ENCODE results near the gene ACCSL. TPM values are rescaled to one million over a fixed set of nuclear protein-coding genes. Genes with fewer than 3 reads are reported as not detected.

Gene ACCSL
- total RNA-seq, 1 experiment from 2014 or later, result not detected

- H3F3A ChIP-seq (ENCODE audit: low read length, unreplicated experiment), result no peaks in the 10 kb centered on the region
- no peak for DNase-seq
- no peak for ATAC-seq
- H2AFZ ChIP-seq (ENCODE audit: low read length), result no peak overlapping the region
- H3K36me3 ChIP-seq (ENCODE audit: low read depth, low read length), result no peaks in the 10 kb centered on the region
- no peak overlapping the region for H3K4me3 ChIP-seq (ENCODE audit: low read length)
- H3K9me3 ChIP-seq (ENCODE audit: low read length), result no peaks in the 10 kb centered on the region
- no peak overlapping the region for H3K4me2 ChIP-seq (ENCODE audit: low read length)
- intact Hi-C loops (cut with micrococcal nuclease), result no loop called here
- no peaks in the 10 kb centered on the region for H3K9me2 ChIP-seq (replicated peaks; ENCODE audit: low read length)
- no peaks in the 10 kb centered on the region for H3K79me2 ChIP-seq (ENCODE audit: low read length)
- H3K9ac ChIP-seq (ENCODE audit: low read length), result no peak overlapping the region
- H3K27me3 ChIP-seq (ENCODE audit: low read length), result no peaks in the 10 kb centered on the region
- ChIA-PET POLR2A (ENCODE audit: unreplicated experiment) (no interaction called here), CTCF (no interaction called here)
- TF ChIP-seq EZH2phosphoT487 (IDR thresholded peaks at IDR 0.05; ENCODE audit: borderline replicate concordance, low read length) (no peak), CTCF (conservative IDR thresholded peaks at IDR 0.05; ENCODE audit: low read depth, low read length) (no peak), EZH2 (IDR thresholded peaks at IDR 0.05; ENCODE audit: low read length, unreplicated experiment) (no peak)
- H3K27ac ChIP-seq (ENCODE audit: low read length), result no peak overlapping the region
- no peaks in the 10 kb centered on the region for H4K20me1 ChIP-seq (ENCODE audit: low read length)
- H3K4me1 ChIP-seq (ENCODE audit: insufficient read depth, low read length), result no peaks in the 10 kb centered on the region
- no TSS peak for BruUV-seq (replicated peaks)
Observed at GRCh38 chr11:44004452-44005062, 43.2 kb upstream of the ACCSL start.

GRCh38 chr11:44005063-44005701, 42.6 kb upstream of the ACCSL start:
- TF ChIP-seq CTCF (conservative IDR thresholded peaks at IDR 0.05; ENCODE audit: low read depth, low read length), result no peak
- TF ChIP-seq EZH2 (IDR thresholded peaks at IDR 0.05; ENCODE audit: low read length, unreplicated experiment), result no peak
- no peak for TF ChIP-seq EZH2phosphoT487 (IDR thresholded peaks at IDR 0.05; ENCODE audit: borderline replicate concordance, low read length)
- ChIA-PET POLR2A (ENCODE audit: unreplicated experiment) (no interaction called here), CTCF (no interaction called here)
- no peak overlapping the region for H2AFZ ChIP-seq (ENCODE audit: low read length)
- H3K4me3 ChIP-seq (ENCODE audit: low read length), result no peak overlapping the region
- H3K9ac ChIP-seq (ENCODE audit: low read length), result no peak overlapping the region
- ATAC-seq, result no peak
- no peaks in the 10 kb centered on the region for H3K79me2 ChIP-seq (ENCODE audit: low read length)
- H3K4me2 ChIP-seq (ENCODE audit: low read length), result no peak overlapping the region
- intact Hi-C loops (cut with micrococcal nuclease), result no loop called here
- no peaks in the 10 kb centered on the region for H3K27me3 ChIP-seq (ENCODE audit: low read length)
- DNase-seq, result no peak
- H3K9me3 ChIP-seq (ENCODE audit: low read length), result no peaks in the 10 kb centered on the region
- H3F3A ChIP-seq (ENCODE audit: low read length, unreplicated experiment), result no peaks in the 10 kb centered on the region
- no peak overlapping the region for H3K27ac ChIP-seq (ENCODE audit: low read length)
- no peaks in the 10 kb centered on the region for H4K20me1 ChIP-seq (ENCODE audit: low read length)
- H3K36me3 ChIP-seq (ENCODE audit: low read depth, low read length), result no peaks in the 10 kb centered on the region
- H3K4me1 ChIP-seq (ENCODE audit: insufficient read depth, low read length), result no peaks in the 10 kb centered on the region
- no TSS peak for BruUV-seq (replicated peaks)
- H3K9me2 ChIP-seq (replicated peaks; ENCODE audit: low read length), result no peaks in the 10 kb centered on the region

- Histone ChIP-seq H3K4me1 (ENCODE audit: insufficient read depth, low read length) (no peaks in the 10 kb centered on the region), H4K20me1 (ENCODE audit: low read length) (no peaks in the 10 kb centered on the region), H3F3A (ENCODE audit: low read length, unreplicated experiment) (no peaks in the 10 kb centered on the region), H3K4me3 (ENCODE audit: low read length) (no peak overlapping the region), H3K4me2 (ENCODE audit: low read length) (no peak overlapping the region), H3K9me2 (replicated peaks; ENCODE audit: low read length) (no peaks in the 10 kb centered on the region), H3K79me2 (ENCODE audit: low read length) (no peaks in the 10 kb centered on the region), H3K27me3 (ENCODE audit: low read length) (no peaks in the 10 kb centered on the region), H3K27ac (ENCODE audit: low read length) (no peak overlapping the region), H2AFZ (ENCODE audit: low read length) (no peak overlapping the region), H3K9ac (ENCODE audit: low read length) (no peak overlapping the region), H3K36me3 (ENCODE audit: low read depth, low read length) (no peaks in the 10 kb centered on the region), H3K9me3 (ENCODE audit: low read length) (no peaks in the 10 kb centered on the region)
- no TSS peak for BruUV-seq (replicated peaks)
- DNase-seq, result no peak
- ChIA-PET CTCF (no interaction called here), POLR2A (ENCODE audit: unreplicated experiment) (no interaction called here)
- intact Hi-C loops (cut with micrococcal nuclease), result no loop called here
- ATAC-seq, result no peak
- TF ChIP-seq EZH2 (IDR thresholded peaks at IDR 0.05; ENCODE audit: low read length, unreplicated experiment), result no peak
- no peak for TF ChIP-seq CTCF (conservative IDR thresholded peaks at IDR 0.05; ENCODE audit: low read depth, low read length)
- no peak for TF ChIP-seq EZH2phosphoT487 (IDR thresholded peaks at IDR 0.05; ENCODE audit: borderline replicate concordance, low read length)
Observed at GRCh38 chr11:44005956-44006355, 41.8 kb upstream of the ACCSL start.
